Transverse colon (tissue), 4 donors: ENCODE measurements around the gene MAPRE2. TPM values are rescaled to one million over a fixed set of nuclear protein-coding genes. Genes with fewer than 3 reads are reported as not detected.
"Not testable (repeated sequence)": the region's sequence is repeated elsewhere in the genome, so short reads cannot be mapped to it uniquely, and the experiment has no call there.

ENCODE experiments used
- DNase-seq: peaks from one replicate; pipeline ENCODE4 v3.0.0-alpha.2; 2019
- H3K27ac ChIP-seq, 4 donors: fragments of 200-600 bp; sonication (generic); 2 replicates each; pipeline ENCODE4 v1.5.1; 2016 to 2018; ENCODE audit warnings: inconsistent platforms in 4 of 4
- H3K27me3 ChIP-seq: fragments of 200-600 bp; sonication (generic); 2 replicates; pipeline ENCODE4 v1.5.1; 2017; ENCODE audit warnings: inconsistent platforms
- H3K36me3 ChIP-seq, 4 donors: fragments of 200-600 bp; sonication (generic); 2 replicates each; pipeline ENCODE4 v1.5.1; 2017 to 2019; ENCODE audit warnings: inconsistent platforms in 4 of 4
- H3K4me1 ChIP-seq, 4 donors: fragments of 200-600 bp; sonication (generic); 2 replicates each; pipeline ENCODE4 v1.5.1; 2017 to 2020; ENCODE audit warnings: inconsistent platforms in 4 of 4
- H3K4me3 ChIP-seq, 4 donors: fragments of 200-600 bp; sonication (generic); 1 replicate in 1 of 4; 2 replicates in 3 of 4; pipeline versions ENCODE4 v1.5.1 to v1.6.1; 2017 to 2019; ENCODE audit warnings: inconsistent platforms in 4 of 4
- H3K9me3 ChIP-seq, 2 donors: fragments of 200-600 bp; sonication (generic); 2 replicates each; pipeline ENCODE4 v1.5.1; 2017 to 2019; ENCODE audit warnings: inconsistent platforms in 2 of 2
- EP300 ChIP-seq: sonication (generic); formaldehyde crosslinking; IDR thresholded peaks from one replicate; pipeline ENCODE4 v1.6.1; 2017; ENCODE audit warnings: antibody characterized with exemption, low read depth
- POLR2A ChIP-seq: fragments of 450-650 bp; IDR thresholded peaks from one replicate; pipeline ENCODE4 v1.6.1; 2016; ENCODE audit warnings: antibody characterized with exemption, mild to moderate bottlenecking, moderate library complexity
- POLR2AphosphoS5 ChIP-seq, 3 donors: sonication (generic); formaldehyde crosslinking; IDR thresholded peaks; one replicate each; pipeline ENCODE4 v1.6.1; 2016; ENCODE audit warnings: antibody characterized with exemption in 3 of 3
- WGBS, 2 donors: methylation state at CpG; one replicate each; pipeline ENCODE4 v1.1.5; 2018; ENCODE audit warnings: low coverage in 1 of 2; 5-methylcytosine and 5-hydroxymethylcytosine counted together
- in situ Hi-C, 4 donors: fragments of 200-750 bp; cut with MboI; loops; one replicate each; pipeline versions ENCODE4 v1.15.0 to v1.15.1; 2017; ENCODE audit warnings: low sequenced_read_pairs in 3 of 4, low pct_ligation_motif_present in 1 of 4, low pct_unique_long_range_greater_than_20kb in 1 of 4
- intact Hi-C: fragments of 100-400 bp; cut with DNase I; formaldehyde crosslinking; loops from one replicate; pipeline ENCODE4 v1.15.1; 2023; ENCODE audit warnings: low total_unique reads
- total RNA-seq, 4 donors: library from RNA; depleted of rRNA; stranded (reverse); fragments of >200 nt; gene quantifications; one replicate each; pipeline ENCODE4 v1.1.0, GENCODE V29; 2016
- TF ChIP-seq, protein P1 (sequence below), 5 experiments: fragments of 200-600 bp in 3 of 5; fragments of 450-650 bp in 2 of 5; sonication (generic) in 3 of 5; IDR thresholded peaks; 1 replicate in 2 of 5; 2 replicates in 3 of 5; pipeline ENCODE4 v1.5.1; 2016 to 2017; ENCODE audit warnings: antibody characterized with exemption in 5 of 5, inconsistent platforms in 3 of 5, mild to moderate bottlenecking in 2 of 5, moderate library complexity in 1 of 5

Gene MAPRE2
- total RNA-seq, 4 donors from 2014 or later: 23.1 to 102 (median 48.5) TPM

GRCh38 chr18:35141567-35142274, 100.5 kb downstream of the MAPRE2 start:
- intact Hi-C loops (no loop called here), in situ Hi-C loops (loop anchor here (10.0 to 25.0 kb wide), 3 partner anchors 129 to 279 kb away; no protein-coding TSS in a partner anchor)
- DNase-seq: no peak
- TF ChIP-seq, protein P1, sequence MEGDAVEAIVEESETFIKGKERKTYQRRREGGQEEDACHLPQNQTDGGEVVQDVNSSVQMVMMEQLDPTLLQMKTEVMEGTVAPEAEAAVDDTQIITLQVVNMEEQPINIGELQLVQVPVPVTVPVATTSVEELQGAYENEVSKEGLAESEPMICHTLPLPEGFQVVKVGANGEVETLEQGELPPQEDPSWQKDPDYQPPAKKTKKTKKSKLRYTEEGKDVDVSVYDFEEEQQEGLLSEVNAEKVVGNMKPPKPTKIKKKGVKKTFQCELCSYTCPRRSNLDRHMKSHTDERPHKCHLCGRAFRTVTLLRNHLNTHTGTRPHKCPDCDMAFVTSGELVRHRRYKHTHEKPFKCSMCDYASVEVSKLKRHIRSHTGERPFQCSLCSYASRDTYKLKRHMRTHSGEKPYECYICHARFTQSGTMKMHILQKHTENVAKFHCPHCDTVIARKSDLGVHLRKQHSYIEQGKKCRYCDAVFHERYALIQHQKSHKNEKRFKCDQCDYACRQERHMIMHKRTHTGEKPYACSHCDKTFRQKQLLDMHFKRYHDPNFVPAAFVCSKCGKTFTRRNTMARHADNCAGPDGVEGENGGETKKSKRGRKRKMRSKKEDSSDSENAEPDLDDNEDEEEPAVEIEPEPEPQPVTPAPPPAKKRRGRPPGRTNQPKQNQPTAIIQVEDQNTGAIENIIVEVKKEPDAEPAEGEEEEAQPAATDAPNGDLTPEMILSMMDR (IDR thresholded peaks at IDR 0.05): no peak
- TF ChIP-seq POLR2A (no peak), EP300 (no peak), POLR2AphosphoS5 (IDR thresholded peaks at IDR 0.05) (no peak)
- no peaks in the 10 kb centered on the region for H3K9me3 ChIP-seq
- WGBS, 2 donors: 80% methylated on average over 6 of the region's 6 CpGs
- no peaks in the 10 kb centered on the region for H3K27me3 ChIP-seq
- peaks cover 0 to under 1% (median 0%) of the 10 kb centered on the region in 4 donors for H3K36me3 ChIP-seq
- no peak overlapping the region for H3K27ac ChIP-seq
- H3K4me3 ChIP-seq: no peak overlapping the region
- H3K4me1 ChIP-seq: peaks cover 0 to 8% (median 0%) of the 10 kb centered on the region in 4 donors

- no peak for DNase-seq
- WGBS, 2 donors: 100% methylated on average over 1 of the region's 1 CpG; no CpG with 5 or more reads in 1 of the 2 donors
- no peak for TF ChIP-seq POLR2A
- TF ChIP-seq EP300: no peak
- TF ChIP-seq, protein P1 (IDR thresholded peaks at IDR 0.05): no peak
- TF ChIP-seq POLR2AphosphoS5 (IDR thresholded peaks at IDR 0.05): no peak
- Histone ChIP-seq H3K27ac (no peak overlapping the region), H3K27me3 (no peaks in the 10 kb centered on the region), H3K4me1 (peaks cover 0 to 8% (median 0%) of the 10 kb centered on the region in 4 donors), H3K4me3 (no peak overlapping the region), H3K9me3 (no peaks in the 10 kb centered on the region), H3K36me3 (no peaks in the 10 kb centered on the region)
- intact Hi-C loops: no loop called here
- in situ Hi-C loops: loop anchor here (10.0 to 25.0 kb wide), 3 partner anchors 130 to 280 kb away; no protein-coding TSS in a partner anchor
These were observed 101.0 kb downstream of the MAPRE2 start for GRCh38 chr18:35142275-35142615.

- Histone ChIP-seq H3K9me3 (no peaks in the 10 kb centered on the region), H3K4me3 (no peak overlapping the region), H3K4me1 (peaks cover 0 to 8% (median 0%) of the 10 kb centered on the region in 4 donors), H3K27me3 (no peaks in the 10 kb centered on the region), H3K36me3 (no peaks in the 10 kb centered on the region), H3K27ac (peak overlapping the region in 1 of 4 donors; percentile 24)
- WGBS, 2 donors: 41 to 48% methylated on average over 5 to 8 of the region's 8 CpGs
- DNase-seq: peak; percentile 53
- intact Hi-C loops: loop anchor here (2.0 kb wide), 1 partner anchor 139 kb away; no protein-coding TSS in a partner anchor
- no peak for TF ChIP-seq EP300
- TF ChIP-seq, protein P1 (IDR thresholded peaks at IDR 0.05): peak; percentile 63 to 72 (median 67)
- in situ Hi-C loops: loop anchor here (10.0 to 25.0 kb wide), 3 partner anchors 132 to 282 kb away; no protein-coding TSS in a partner anchor
These were observed 102.7 kb downstream of the MAPRE2 start for GRCh38 chr18:35143622-35144596.

DNA sequence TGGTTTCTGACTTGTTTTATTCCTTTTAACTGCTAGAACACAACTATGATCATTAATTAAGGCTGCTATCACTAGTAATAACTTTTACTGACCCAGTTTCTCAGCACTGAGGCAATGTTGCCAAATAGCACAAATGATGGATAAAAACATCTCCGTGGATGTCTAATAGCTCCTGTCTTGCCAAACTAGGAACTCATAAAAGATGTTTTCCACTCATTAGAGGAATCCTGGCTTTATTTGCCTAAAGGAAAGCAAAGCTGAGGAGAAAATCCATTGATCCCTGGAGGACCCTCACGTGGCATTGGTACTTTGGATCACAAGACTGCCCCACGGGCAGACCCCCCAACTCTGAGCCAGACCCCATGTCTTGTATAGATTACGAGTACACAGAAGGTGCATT, 103.5 kb downstream of the MAPRE2 start:
- Histone ChIP-seq H3K4me3 (no peak overlapping the region), H3K27me3 (no peaks in the 10 kb centered on the region), H3K4me1 (peaks cover 0 to 8% (median 0%) of the 10 kb centered on the region in 4 donors), H3K36me3 (no peaks in the 10 kb centered on the region), H3K27ac (peak overlapping the region in 1 of 4 donors; percentile 14), H3K9me3 (no peaks in the 10 kb centered on the region)
- 67 to 79% methylated on average over 3 to 4 of the region's 4 CpGs for whole genome bisulfite sequencing, 2 donors
- DNase-seq: no peak
- TF ChIP-seq POLR2A (no peak), EP300 (no peak), POLR2AphosphoS5 (IDR thresholded peaks at IDR 0.05) (no peak)
- TF ChIP-seq, protein P1 (IDR thresholded peaks at IDR 0.05): no peak
- intact Hi-C loops: loop anchor here (2.0 kb wide), 1 partner anchor 140 kb away; no protein-coding TSS in a partner anchor
- in situ Hi-C loops: loop anchor here (10.0 to 25.0 kb wide), 3 partner anchors 132 to 282 kb away; no protein-coding TSS in a partner anchor

- H3K4me3 ChIP-seq, in situ Hi-C loops, DNase-seq, H3K4me1 ChIP-seq, H3K27me3 ChIP-seq, H3K36me3 ChIP-seq, intact Hi-C loops, H3K27ac ChIP-seq, H3K9me3 ChIP-seq: not testable (repeated sequence)
- 87 to 95% methylated on average over 3 of the region's 3 CpGs for WGBS, 2 donors
These were observed 109.0 kb downstream of the MAPRE2 start for GRCh38 chr18:35150195-35150594.
